CD4-positive, CD25-positive, alpha-beta regulatory T cell (primary cell): ENCODE results near the gene IRX6. TPM values are rescaled to one million over a fixed set of nuclear protein-coding genes. Genes with fewer than 3 reads are reported as not detected.

Experiments
- ATAC-seq, 2 donors: fragments of 150-1000 bp; cut with Tn5 transposase; one replicate each; pipeline ENCODE4 v1.10.0; 2021; ENCODE audit warnings: low read depth in 2 of 2, moderate number of reproducible peaks in 2 of 2, moderate library complexity in 1 of 2
- DNase-seq, 3 donors: peaks; one replicate each; pipeline versions ENCODE4 v3.0.0 to v3.0.0-alpha.2; 2012 to 2022; ENCODE audit warnings: mixed read lengths in 1 of 3
- H3K27ac ChIP-seq: one replicate; pipeline ENCODE4 v1.7.0; 2013; ENCODE audit warnings: mild to moderate bottlenecking, low read length; ENCODE audit not compliant: insufficient read depth, poor library complexity, severe bottlenecking
- H3K27me3 ChIP-seq: one replicate; pipeline ENCODE4 v1.7.0; 2013; ENCODE audit warnings: low read length; ENCODE audit not compliant: control insufficient read depth, insufficient read depth
- H3K36me3 ChIP-seq: one replicate; pipeline ENCODE4 v1.7.0; 2013; ENCODE audit warnings: mild to moderate bottlenecking, low read length, moderate library complexity; ENCODE audit not compliant: control insufficient read depth, insufficient read depth
- H3K4me1 ChIP-seq: 2 replicates; pipeline ENCODE4 v1.7.0; 2013; ENCODE audit warnings: mild to moderate bottlenecking, low read length; ENCODE audit not compliant: insufficient read depth, control insufficient read depth, poor library complexity, severe bottlenecking
- H3K4me3 ChIP-seq: one replicate; pipeline ENCODE4 v1.7.0; 2013; ENCODE audit warnings: low read depth, mild to moderate bottlenecking, low read length, moderate library complexity
- H3K9me3 ChIP-seq, 2 experiments: 1 replicate in 1 of 2; 2 replicates in 1 of 2; pipeline ENCODE4 v1.7.0; 2013; ENCODE audit warnings: low read length in 2 of 2, mild to moderate bottlenecking in 1 of 2, moderate library complexity in 1 of 2; ENCODE audit not compliant: control insufficient read depth in 2 of 2
- H3K27ac Mint-ChIP-seq, 3 donors: one replicate each; pipeline ENCODE4 v1.8.0; 2020 to 2022; ENCODE audit warnings: mild to moderate bottlenecking in 3 of 3, mixed read lengths in 3 of 3, moderate library complexity in 2 of 3
- H3K27me3 Mint-ChIP-seq: one replicate; pipeline ENCODE4 v1.8.0; 2022; ENCODE audit warnings: mild to moderate bottlenecking, mixed read lengths
- H3K36me3 Mint-ChIP-seq: one replicate; pipeline ENCODE4 v1.8.0; 2020; ENCODE audit warnings: mixed read lengths
- H3K4me1 Mint-ChIP-seq, 4 donors: one replicate each; pipeline ENCODE4 v1.8.0; 2020 to 2022; ENCODE audit warnings: mixed read lengths in 4 of 4, mild to moderate bottlenecking in 1 of 4
- H3K4me3 Mint-ChIP-seq, 4 donors: one replicate each; pipeline ENCODE4 v1.8.0; 2020 to 2022; ENCODE audit warnings: mild to moderate bottlenecking in 4 of 4, mixed read lengths in 4 of 4, moderate library complexity in 3 of 4
- H3K9me3 Mint-ChIP-seq, 7 donors: one replicate each; pipeline ENCODE4 v1.8.0; 2020 to 2022; ENCODE audit warnings: mixed read lengths in 7 of 7, mild to moderate bottlenecking in 3 of 7, moderate library complexity in 2 of 7
- polyA plus RNA-seq, 4 donors: library from polyadenylated mRNA; unstranded; fragments of 300-500 nt; fragmentation: Illumina TruSeq; gene quantifications; one replicate each; pipeline ENCODE4 v1.2.3, GENCODE V29; 2021
- total RNA-seq: library from RNA; stranded (reverse); gene quantifications from one replicate; pipeline ENCODE4 v1.2.3, GENCODE V29; 2022

IRX6 gene
- total and polyA plus RNA-seq, 5 donors from 2014 or later: not detected

GRCh38 chr16:55283812-55284717, 39.9 kb upstream of the IRX6 start:
- Histone ChIP-seq H3K4me1 (no peaks in the 10 kb centered on the region), H3K4me3 (no peak overlapping the region), H3K27ac (no peak overlapping the region), H3K9me3 (peaks cover 0 to 3% of the 10 kb centered on the region in 2 experiments), H3K27me3 (no peaks in the 10 kb centered on the region), H3K36me3 (no peaks in the 10 kb centered on the region)
- ATAC-seq: no peak
- no peak for DNase-seq
- H3K36me3 Mint-ChIP-seq: no peaks in the 10 kb centered on the region
- no peak overlapping the region for H3K27ac Mint-ChIP-seq
- H3K9me3 Mint-ChIP-seq: peaks cover 2 to 13% (median 5%) of the 10 kb centered on the region in 7 donors
- H3K4me3 Mint-ChIP-seq: no peak overlapping the region
- H3K4me1 Mint-ChIP-seq: no peaks in the 10 kb centered on the region
- peaks cover 10% of the 10 kb centered on the region for H3K27me3 Mint-ChIP-seq

- Histone ChIP-seq H3K9me3 (peaks cover 0 to 3% of the 10 kb centered on the region in 2 experiments), H3K27me3 (no peaks in the 10 kb centered on the region), H3K4me1 (no peaks in the 10 kb centered on the region), H3K36me3 (no peaks in the 10 kb centered on the region), H3K4me3 (no peak overlapping the region), H3K27ac (no peak overlapping the region)
- Mint-ChIP-seq H3K27ac (no peak overlapping the region), H3K4me3 (no peak overlapping the region), H3K9me3 (peaks cover 2 to 13% (median 6%) of the 10 kb centered on the region in 7 donors), H3K4me1 (no peaks in the 10 kb centered on the region), H3K36me3 (no peaks in the 10 kb centered on the region), H3K27me3 (peaks cover 10% of the 10 kb centered on the region)
- no peak for ATAC-seq
- DNase-seq: no peak
Observed at GRCh38 chr16:55284718-55285099, 39.3 kb upstream of the IRX6 start.

GRCh38 chr16:55285586-55285985, 38.4 kb upstream of the IRX6 start:
- peaks cover 10% of the 10 kb centered on the region for H3K27me3 Mint-ChIP-seq
- Histone ChIP-seq H3K27ac (no peak overlapping the region), H3K36me3 (no peaks in the 10 kb centered on the region), H3K4me3 (no peak overlapping the region), H3K9me3 (peaks cover 0 to 3% of the 10 kb centered on the region in 2 experiments), H3K27me3 (no peaks in the 10 kb centered on the region), H3K4me1 (no peaks in the 10 kb centered on the region)
- H3K9me3 Mint-ChIP-seq: peaks cover 2 to 13% (median 6%) of the 10 kb centered on the region in 7 donors
- no peak overlapping the region for H3K27ac Mint-ChIP-seq
- H3K4me1 Mint-ChIP-seq: no peaks in the 10 kb centered on the region
- H3K4me3 Mint-ChIP-seq: no peak overlapping the region
- ATAC-seq (no peak), DNase-seq (no peak)
- no peaks in the 10 kb centered on the region for H3K36me3 Mint-ChIP-seq

GRCh38 chr16:55289353-55289752, 34.6 kb upstream of the IRX6 start:
- no peak for ATAC-seq
- H3K4me1 ChIP-seq: no peaks in the 10 kb centered on the region
- no peak overlapping the region for H3K4me3 ChIP-seq
- Mint-ChIP-seq H3K4me1 (no peaks in the 10 kb centered on the region), H3K4me3 (no peak overlapping the region), H3K36me3 (no peaks in the 10 kb centered on the region), H3K27ac (no peak overlapping the region), H3K27me3 (peaks cover 5% of the 10 kb centered on the region), H3K9me3 (peaks cover 2 to 13% (median 6%) of the 10 kb centered on the region in 7 donors)
- no peak for DNase-seq
- H3K9me3 ChIP-seq: peaks cover 0 to 3% of the 10 kb centered on the region in 2 experiments
- no peaks in the 10 kb centered on the region for H3K36me3 ChIP-seq
- H3K27ac ChIP-seq: no peak overlapping the region
- H3K27me3 ChIP-seq: no peaks in the 10 kb centered on the region

- H3K27ac ChIP-seq: no peak overlapping the region
- H3K36me3 ChIP-seq: no peaks in the 10 kb centered on the region
- DNase-seq (no peak), ATAC-seq (no peak)
- H3K27me3 ChIP-seq: peaks cover 2% of the 10 kb centered on the region
- H3K27me3 Mint-ChIP-seq: peaks cover 5% of the 10 kb centered on the region
- peak overlapping the region in 1 of 4 donors; percentile 22 for H3K4me3 Mint-ChIP-seq
- H3K4me1 ChIP-seq: no peaks in the 10 kb centered on the region
- no peaks in the 10 kb centered on the region for H3K4me1 Mint-ChIP-seq
- peaks cover 0 to 3% of the 10 kb centered on the region in 2 experiments for H3K9me3 ChIP-seq
- H3K36me3 Mint-ChIP-seq: no peaks in the 10 kb centered on the region
- H3K4me3 ChIP-seq: no peak overlapping the region
- H3K27ac Mint-ChIP-seq: no peak overlapping the region
- peaks cover 2 to 13% (median 6%) of the 10 kb centered on the region in 7 donors for H3K9me3 Mint-ChIP-seq
Observed at GRCh38 chr16:55291847-55292246, 32.2 kb upstream of the IRX6 start.

- Mint-ChIP-seq H3K9me3 (peaks cover 0 to 10% (median 5%) of the 10 kb centered on the region in 7 donors), H3K4me3 (no peak overlapping the region), H3K36me3 (no peaks in the 10 kb centered on the region), H3K27ac (peak overlapping the region in 1 of 3 donors; percentile 46), H3K27me3 (no peaks in the 10 kb centered on the region), H3K4me1 (no peaks in the 10 kb centered on the region)
- DNase-seq (no peak), ATAC-seq (no peak)
- Histone ChIP-seq H3K4me1 (no peaks in the 10 kb centered on the region), H3K36me3 (no peaks in the 10 kb centered on the region), H3K27ac (no peak overlapping the region), H3K9me3 (peaks cover 0 to 3% of the 10 kb centered on the region in 2 experiments), H3K4me3 (no peak overlapping the region), H3K27me3 (peaks cover 2% of the 10 kb centered on the region)
Observed at GRCh38 chr16:55292491-55292890, 31.5 kb upstream of the IRX6 start.

- H3K9me3 ChIP-seq: no peaks in the 10 kb centered on the region
- H3K4me1 ChIP-seq: no peaks in the 10 kb centered on the region
- H3K27ac ChIP-seq: no peak overlapping the region
- peaks cover 2% of the 10 kb centered on the region for H3K27me3 ChIP-seq
- Mint-ChIP-seq H3K4me3 (no peak overlapping the region), H3K4me1 (no peaks in the 10 kb centered on the region), H3K27me3 (no peaks in the 10 kb centered on the region), H3K27ac (no peak overlapping the region), H3K9me3 (peaks cover 0 to 5% (median 0%) of the 10 kb centered on the region in 7 donors), H3K36me3 (no peaks in the 10 kb centered on the region)
- no peak overlapping the region for H3K4me3 ChIP-seq
- no peaks in the 10 kb centered on the region for H3K36me3 ChIP-seq
- no peak for DNase-seq
- ATAC-seq: no peak
Observed at GRCh38 chr16:55294129-55294528, 29.9 kb upstream of the IRX6 start.

GRCh38 chr16:55294931-55295342, 29.1 kb upstream of the IRX6 start:
- H3K4me3 Mint-ChIP-seq: no peak overlapping the region
- DNase-seq (no peak), ATAC-seq (no peak)
- H3K4me3 ChIP-seq: no peak overlapping the region
- H3K9me3 ChIP-seq: no peaks in the 10 kb centered on the region
- no peak overlapping the region for H3K27ac ChIP-seq
- no peaks in the 10 kb centered on the region for H3K4me1 ChIP-seq
- peak overlapping the region in 1 of 3 donors; percentile 6 for H3K27ac Mint-ChIP-seq
- peaks cover 0 to 5% (median 0%) of the 10 kb centered on the region in 7 donors for H3K9me3 Mint-ChIP-seq
- H3K27me3 Mint-ChIP-seq: no peaks in the 10 kb centered on the region
- H3K36me3 ChIP-seq: no peaks in the 10 kb centered on the region
- H3K36me3 Mint-ChIP-seq: no peaks in the 10 kb centered on the region
- peaks cover 2% of the 10 kb centered on the region for H3K27me3 ChIP-seq
- H3K4me1 Mint-ChIP-seq: no peaks in the 10 kb centered on the region
